GM19328 (cell line): ENCODE data around the gene GLDN.

Experiments
- ATAC-seq: cut with Tn5 transposase; IDR thresholded peaks from one replicate; pipeline ENCODE4 v1.9.1; 2021; ENCODE audit warnings: mild to moderate bottlenecking, moderate library complexity; ENCODE audit not compliant: unreplicated experiment

GLDN gene

DNA sequence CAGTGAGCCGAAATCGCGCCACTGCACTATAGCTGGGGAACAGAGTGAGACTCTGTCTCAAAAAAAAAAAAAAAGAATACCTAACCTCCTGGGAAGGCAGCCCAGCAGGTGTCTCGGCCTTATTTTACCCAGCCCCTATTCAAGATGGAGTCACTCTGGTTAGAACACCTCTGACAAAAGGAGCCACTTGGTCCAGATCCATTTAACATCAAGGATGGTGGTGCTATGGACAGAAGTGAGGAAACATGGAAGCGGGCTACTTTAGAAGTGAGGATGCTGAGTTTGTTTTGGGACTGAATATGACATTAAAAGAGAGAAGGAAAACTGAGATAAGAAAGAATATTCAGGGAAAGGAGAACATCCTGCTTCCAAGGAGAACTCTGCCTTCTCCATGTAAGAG lies 14.7 kb downstream of the GLDN start:
- no peak for ATAC-seq

GRCh38 chr15:51356983-51357382 lies 15.5 kb downstream of the GLDN start:
- no peak for ATAC-seq

DNA sequence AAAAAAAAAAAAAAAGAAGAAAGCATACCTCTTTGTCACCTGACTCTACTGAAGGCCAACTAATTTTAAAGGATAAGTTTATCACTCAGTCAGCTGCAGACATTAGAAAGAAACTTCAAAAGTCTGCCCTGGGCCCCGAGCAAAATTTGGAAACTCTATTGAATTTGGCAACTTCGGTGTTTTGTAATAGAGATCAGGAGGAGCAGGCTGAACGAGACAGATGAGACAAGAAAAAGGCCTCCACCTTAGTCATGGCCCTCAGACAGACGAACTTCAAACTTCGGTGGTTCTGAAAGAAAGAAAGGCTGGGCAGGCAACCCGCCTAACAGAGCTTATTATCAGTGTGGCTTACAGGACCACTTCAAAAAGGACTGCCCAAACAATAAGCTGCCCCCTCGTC lies 18.5 kb downstream of the GLDN start:
- ATAC-seq = no peak

GRCh38 chr15:51363383-51363782 lies 21.9 kb downstream of the GLDN start:
- ATAC-seq = no peak

GRCh38 chr15:51365417-51365816 lies 24.0 kb downstream of the GLDN start:
- no peak for ATAC-seq

- no peak for ATAC-seq
These were observed 24.6 kb downstream of the GLDN start for GRCh38 chr15:51366071-51366470.

- ATAC-seq = no peak
These were observed 25.5 kb downstream of the GLDN start for GRCh38 chr15:51366920-51367319.

GRCh38 chr15:51367322-51367976 lies 26.0 kb downstream of the GLDN start:
- ATAC-seq = no peak

GRCh38 chr15:51368307-51368706 lies 26.9 kb downstream of the GLDN start:
- ATAC-seq = no peak

DNA sequence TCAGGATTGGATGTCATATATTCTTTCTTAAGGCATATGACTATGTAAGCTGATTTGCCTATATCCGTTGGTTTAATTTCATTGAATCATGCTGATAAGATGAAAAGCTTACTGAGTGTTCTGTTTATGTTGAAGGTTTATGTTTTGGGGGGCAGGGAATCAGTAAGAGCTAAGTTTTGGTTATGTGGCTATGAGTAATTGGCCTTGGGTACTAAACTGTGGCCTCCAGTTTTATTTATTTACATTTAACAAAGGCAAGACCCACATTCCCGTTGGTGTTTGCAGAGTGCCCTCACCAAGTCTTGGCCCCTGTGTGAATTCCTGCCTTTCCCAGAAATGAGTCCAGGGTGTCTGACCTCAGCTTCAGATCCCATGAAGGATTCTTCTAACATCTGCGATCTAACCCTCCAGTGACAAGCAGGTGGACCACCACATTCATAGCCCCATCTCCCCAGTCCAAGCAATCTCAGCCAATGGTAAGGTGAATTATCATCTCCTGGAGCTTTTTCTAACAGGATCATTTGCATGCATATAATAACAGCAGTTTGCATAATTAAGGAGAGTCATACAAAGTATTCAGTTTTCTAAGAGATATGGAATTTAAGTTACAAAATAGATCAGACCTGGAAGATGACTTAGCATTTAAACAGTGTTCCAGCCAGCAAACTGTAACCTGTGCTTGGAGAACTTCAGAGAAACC lies 27.4 kb downstream of the GLDN start:
- ATAC-seq = no peak

DNA sequence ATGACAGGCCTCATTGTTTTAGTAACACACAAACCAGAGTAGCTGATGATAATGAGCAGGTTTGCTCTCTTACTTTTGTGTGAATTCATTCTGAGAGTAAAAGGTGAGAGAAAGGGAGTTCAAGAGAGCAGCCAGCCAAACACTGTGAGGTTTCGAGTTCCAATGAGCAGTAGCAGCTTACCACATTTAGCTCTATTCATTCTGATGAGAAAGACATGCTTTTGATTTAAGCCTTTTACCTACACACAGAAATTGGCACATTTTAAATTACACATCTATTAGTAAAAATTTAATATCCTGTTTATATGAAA lies 28.0 kb downstream of the GLDN start:
- ATAC-seq = no peak

- no peak for ATAC-seq
These were observed 29.8 kb downstream of the GLDN start for GRCh38 chr15:51371266-51371665.

GRCh38 chr15:51374131-51374530 lies 32.7 kb downstream of the GLDN start:
- no peak for ATAC-seq

GRCh38 chr15:51375966-51376640 lies 34.6 kb downstream of the GLDN start:
- ATAC-seq = no peak

DNA sequence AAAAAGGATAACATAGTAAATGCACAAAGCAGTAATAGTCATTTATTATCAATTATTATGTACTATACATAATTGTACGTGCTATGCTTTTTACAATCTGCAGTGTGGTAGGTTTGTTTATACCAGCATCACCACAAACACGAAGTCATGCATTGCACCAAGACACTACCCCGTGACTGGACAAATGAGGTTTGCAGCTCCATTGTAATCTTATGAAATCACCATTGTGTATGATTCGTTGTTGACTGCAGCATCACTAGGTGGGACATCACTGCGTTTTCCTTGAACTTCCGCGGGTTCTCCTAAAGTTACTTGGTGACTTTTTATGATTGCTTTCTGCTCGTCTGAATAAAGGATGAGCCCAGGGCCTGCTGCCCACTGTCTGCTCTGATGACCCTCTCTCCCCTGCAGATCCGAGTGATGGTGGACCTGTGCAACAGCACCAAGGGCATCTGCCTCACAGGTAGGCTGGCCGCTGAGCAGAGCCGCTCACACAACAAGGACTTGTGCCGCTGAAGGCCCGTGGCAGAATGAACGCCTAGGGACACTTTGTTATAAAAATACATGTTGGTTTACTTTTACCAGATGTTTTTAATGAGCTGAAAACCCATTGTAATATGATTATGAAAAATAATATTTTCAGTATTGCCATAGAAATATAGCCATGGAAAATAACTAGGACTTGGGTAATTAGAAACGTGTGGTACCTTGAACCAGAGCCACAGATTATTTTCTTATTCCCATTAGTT lies 35.8 kb downstream of the GLDN start:
- ATAC-seq = no peak

DNA sequence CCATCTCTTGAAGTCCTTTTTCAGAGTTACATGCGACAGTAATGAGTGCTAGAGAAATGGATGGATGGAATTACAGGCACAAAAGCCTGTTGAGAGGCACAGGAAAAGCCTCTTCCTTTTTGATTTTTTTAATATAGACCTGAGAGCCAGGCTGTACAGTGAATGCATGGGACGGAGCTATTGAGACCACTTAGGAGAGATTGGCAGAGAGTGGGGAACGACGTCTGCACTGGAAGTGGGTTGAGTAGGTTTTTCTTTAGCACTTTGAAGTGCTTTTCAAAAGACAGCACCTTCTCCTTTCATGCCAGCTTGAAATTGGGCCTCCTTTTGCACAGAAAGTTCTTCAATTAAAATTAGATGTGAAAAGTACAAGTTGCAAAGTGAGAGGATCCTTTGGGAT lies 37.0 kb downstream of the GLDN start:
- ATAC-seq = no peak

GRCh38 chr15:51379390-51379789 lies 37.9 kb downstream of the GLDN start:
- no peak for ATAC-seq

DNA sequence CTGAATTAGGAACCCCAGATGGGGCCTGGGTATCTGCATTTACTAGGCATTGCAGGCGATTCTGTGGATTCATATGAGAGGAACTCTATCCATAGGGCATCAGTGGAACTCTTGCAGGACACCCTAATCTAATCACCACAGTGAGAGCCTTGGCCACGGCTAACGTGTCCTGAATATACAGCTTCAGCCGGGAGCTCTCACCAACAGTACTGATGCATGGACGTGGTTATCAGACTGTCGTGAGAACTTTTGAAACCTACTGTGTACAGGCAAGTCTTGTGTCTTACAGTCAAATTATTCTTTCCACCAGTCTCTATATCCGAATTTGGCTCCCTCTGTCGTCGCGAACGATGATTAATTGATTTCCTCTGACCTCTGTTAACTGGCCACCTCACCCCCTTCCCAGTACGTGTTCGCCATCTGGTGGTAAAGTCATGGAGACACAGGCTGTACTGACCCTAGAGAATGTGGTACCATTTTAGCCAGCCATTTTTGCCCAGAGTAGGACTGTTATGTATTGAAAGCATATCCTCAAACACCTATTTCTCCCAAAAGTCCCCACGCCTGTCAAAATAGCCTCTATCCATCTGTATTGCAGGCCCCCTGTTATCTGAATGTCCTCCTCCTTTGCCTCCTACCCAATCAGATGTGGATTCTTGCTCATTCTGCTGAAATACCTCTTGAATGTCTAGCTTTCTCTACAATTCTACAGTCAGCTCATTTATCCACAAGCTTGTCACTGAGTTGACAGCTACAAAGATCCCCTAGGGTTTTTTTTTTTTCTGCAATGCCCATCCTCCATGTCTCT lies 39.7 kb downstream of the GLDN start:
- peak; percentile 71 for ATAC-seq

DNA sequence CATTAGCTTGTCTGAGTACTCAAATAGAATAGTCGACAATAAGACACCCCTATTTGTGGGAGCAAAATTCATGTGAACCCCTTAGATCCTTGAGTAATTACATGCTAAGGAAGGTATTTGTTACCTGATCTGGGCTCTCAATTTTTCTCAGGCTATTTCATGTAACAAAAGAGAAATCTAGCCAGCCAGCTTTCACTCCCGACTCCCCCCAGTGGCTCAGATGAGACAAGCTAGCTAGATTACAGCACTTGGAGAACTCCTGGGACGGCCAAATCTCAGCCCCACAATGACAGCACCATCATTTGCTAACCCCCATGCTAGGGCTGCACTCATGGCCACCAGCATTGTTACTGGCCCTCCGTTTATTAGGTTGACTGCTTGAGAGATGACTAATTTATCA lies 41.3 kb downstream of the GLDN start:
- ATAC-seq = no peak

DNA sequence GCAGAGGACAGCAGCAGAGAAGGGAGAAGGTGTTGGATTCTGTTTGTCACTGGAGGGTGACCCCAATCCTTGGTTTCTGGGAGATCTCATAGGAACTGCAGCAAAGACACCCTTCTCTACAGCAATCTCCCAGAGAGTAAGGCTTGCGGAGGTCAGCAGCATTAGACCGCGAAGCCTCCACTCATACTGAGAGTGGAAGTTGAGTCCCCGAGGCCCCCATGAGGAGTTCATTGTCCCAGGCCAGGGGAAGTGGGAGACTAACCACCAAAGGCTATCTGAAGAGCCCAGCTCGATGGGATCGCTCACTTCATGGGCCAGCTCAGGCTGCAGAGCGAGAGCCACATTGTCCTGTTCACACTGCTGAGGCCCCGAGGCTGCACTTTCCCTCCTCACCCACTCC lies 44.6 kb downstream of the GLDN start:
- no peak for ATAC-seq

DNA sequence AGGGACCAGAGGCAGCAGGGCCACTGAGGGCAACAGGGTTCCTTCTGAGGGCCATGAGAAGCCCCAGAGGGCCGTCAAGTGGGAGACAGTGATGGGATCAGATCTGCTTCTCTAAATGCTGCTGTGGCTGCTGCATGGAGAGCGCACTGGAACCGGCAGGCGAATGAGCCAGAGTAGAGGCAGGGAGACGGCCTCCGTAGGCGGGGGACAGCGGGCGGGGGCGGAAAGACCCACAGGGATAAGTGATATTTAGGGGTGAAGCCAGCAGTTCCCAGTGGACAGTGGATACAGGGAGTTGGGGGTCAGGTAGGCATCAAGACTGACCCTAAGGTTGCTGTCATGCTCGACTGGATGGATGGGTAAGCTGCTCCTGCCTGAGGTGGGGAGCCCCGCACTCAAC lies 45.0 kb downstream of the GLDN start:
- ATAC-seq = no peak
